ENCODE data around the gene IRF8. TPM values are rescaled to one million over a fixed set of nuclear protein-coding genes. Genes with fewer than 3 reads are reported as not detected.

Gene IRF8
- total RNA-seq, 1 experiment from 2014 or later, result 0.28 TPM

- H3K18ac ChIP-seq (ENCODE audit: insufficient read length, low read depth, low read length), result no peak overlapping the region
- H3K27ac ChIP-seq (ENCODE audit: insufficient read length, low read depth, low read length), result no peak overlapping the region
- H3K23ac ChIP-seq (ENCODE audit: insufficient read length, low read depth, low read length), result no peak overlapping the region
- peaks cover 75% of the 10 kb centered on the region for H3K27me3 Mint-ChIP-seq (ENCODE audit: low read depth)
- no peak overlapping the region for H2BK5ac ChIP-seq (ENCODE audit: insufficient read length, low read length)
- no peak overlapping the region for H3K4me2 ChIP-seq (ENCODE audit: insufficient read depth, insufficient read length, low read length)
- H3K4me3 Mint-ChIP-seq, result no peak overlapping the region
- no peaks in the 10 kb centered on the region for H3K9me3 ChIP-seq (ENCODE audit: control insufficient read depth, low read depth, low read length)
- no peak overlapping the region for H3K9ac ChIP-seq (ENCODE audit: extremely low read depth, insufficient read length, low read length)
- no peak overlapping the region for H3K4ac ChIP-seq (ENCODE audit: low read depth, low read length)
- H3K4me1 ChIP-seq (ENCODE audit: insufficient read depth, low read length), result no peaks in the 10 kb centered on the region
- H2BK12ac ChIP-seq (ENCODE audit: insufficient read length, low read depth, low read length), result no peak overlapping the region
- no peaks in the 10 kb centered on the region for H3K79me1 ChIP-seq (ENCODE audit: insufficient read depth, low read depth, low read length, poor library complexity, severe bottlenecking)
- H3K79me2 ChIP-seq (ENCODE audit: insufficient read depth, low read length), result no peaks in the 10 kb centered on the region
- H3K56ac ChIP-seq (ENCODE audit: insufficient read length, low read depth, low read length), result no peak overlapping the region
- peaks cover 0 to 12% of the 10 kb centered on the region in 2 experiments; a peak in 4 of 5 replicates for H3K9me3 Mint-ChIP-seq
- no peak overlapping the region for H4K8ac ChIP-seq (replicated peaks; ENCODE audit: insufficient read length, low read depth, low read length)
- no peak overlapping the region for H4K91ac ChIP-seq (ENCODE audit: insufficient read length, low read depth, low read length)
- no CpG with 5 or more reads among the region's 20 CpGs for WGBS (ENCODE audit: extremely low coverage, insufficient read length, low lambda C conversion rate)
- H2BK120ac ChIP-seq (ENCODE audit: low read depth, low read length, poor library complexity, severe bottlenecking), result no peak overlapping the region
- H2AFZ ChIP-seq (ENCODE audit: low read length), result no peak overlapping the region
- H3K4me1 Mint-ChIP-seq, result peaks cover 8 to 12% of the 10 kb centered on the region in 2 experiments
- H3K23me2 ChIP-seq (ENCODE audit: insufficient read length, low read depth, low read length, poor library complexity, severe bottlenecking), result no peaks in the 10 kb centered on the region
- no peak for TF ChIP-seq CTCF (conservative IDR thresholded peaks at IDR 0.05)
- H4K5ac ChIP-seq (ENCODE audit: insufficient read length, low read depth, low read length), result no peak overlapping the region
- no peak overlapping the region for H2BK20ac ChIP-seq (ENCODE audit: low read depth, low read length, poor library complexity, severe bottlenecking)
- H3K27ac Mint-ChIP-seq, result no peak overlapping the region
- no peaks in the 10 kb centered on the region for H4K20me1 ChIP-seq (ENCODE audit: control insufficient read depth, insufficient read depth, insufficient read length)
- no peaks in the 10 kb centered on the region; a peak in 1 of 7 replicates for H3K36me3 Mint-ChIP-seq (ENCODE audit: insufficient read depth in 1 of 3, low read depth in 3 of 3)
- no peaks in the 10 kb centered on the region for H3K27me3 ChIP-seq (ENCODE audit: insufficient read depth, low read length)
- no peak overlapping the region for H2BK15ac ChIP-seq (ENCODE audit: low read depth, low read length)
- H2AK5ac ChIP-seq (ENCODE audit: insufficient read length, low read length), result no peak overlapping the region
- H3K14ac ChIP-seq (ENCODE audit: insufficient read depth, low read length), result no peak overlapping the region
- no peak overlapping the region for H3T11ph ChIP-seq (ENCODE audit: low read length)
- no peak for DNase-seq
These were observed 6.4 kb downstream of the IRF8 start for GRCh38 chr16:85905110-85906095.

All from H9 (cell line).